ENCODE results near the gene COA1.

DNA sequence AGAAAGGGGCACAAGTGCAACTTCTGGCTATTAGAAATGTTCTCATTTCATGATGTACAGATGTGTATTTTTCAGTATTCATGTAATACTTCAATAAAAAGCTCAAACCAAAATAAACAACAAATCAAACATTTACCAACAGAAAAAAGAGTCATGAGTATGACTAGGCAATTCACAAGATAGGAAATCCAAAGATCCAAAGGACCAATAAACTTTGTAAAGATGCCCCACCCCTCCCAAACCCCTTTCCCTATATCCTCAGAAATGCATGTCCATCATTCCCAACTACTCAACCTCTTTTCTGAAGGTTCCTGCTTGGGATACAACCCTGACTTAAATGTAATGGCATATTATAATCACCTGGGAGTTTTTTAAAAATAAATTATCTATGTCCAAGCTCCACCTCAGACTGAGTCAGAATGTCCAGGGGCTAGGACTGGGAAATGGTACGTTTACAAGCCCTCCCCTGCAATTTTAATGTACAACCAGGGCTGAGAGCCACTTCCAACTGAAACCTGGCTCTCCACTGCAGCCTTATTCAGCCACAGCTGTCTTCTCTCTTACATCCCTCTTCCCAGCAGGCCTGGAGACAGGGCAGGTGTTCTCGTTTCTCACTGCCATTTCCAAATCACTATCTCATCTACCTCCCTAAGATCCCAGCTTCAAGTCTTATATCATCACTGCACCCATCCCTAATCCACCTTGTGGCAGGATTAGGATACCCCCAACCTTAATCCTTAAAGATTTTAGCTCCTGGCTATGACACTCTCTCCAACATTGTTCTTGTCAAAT, 36.5 kb downstream of the COA1 start:
- TF ChIP-seq, protein P1, sequence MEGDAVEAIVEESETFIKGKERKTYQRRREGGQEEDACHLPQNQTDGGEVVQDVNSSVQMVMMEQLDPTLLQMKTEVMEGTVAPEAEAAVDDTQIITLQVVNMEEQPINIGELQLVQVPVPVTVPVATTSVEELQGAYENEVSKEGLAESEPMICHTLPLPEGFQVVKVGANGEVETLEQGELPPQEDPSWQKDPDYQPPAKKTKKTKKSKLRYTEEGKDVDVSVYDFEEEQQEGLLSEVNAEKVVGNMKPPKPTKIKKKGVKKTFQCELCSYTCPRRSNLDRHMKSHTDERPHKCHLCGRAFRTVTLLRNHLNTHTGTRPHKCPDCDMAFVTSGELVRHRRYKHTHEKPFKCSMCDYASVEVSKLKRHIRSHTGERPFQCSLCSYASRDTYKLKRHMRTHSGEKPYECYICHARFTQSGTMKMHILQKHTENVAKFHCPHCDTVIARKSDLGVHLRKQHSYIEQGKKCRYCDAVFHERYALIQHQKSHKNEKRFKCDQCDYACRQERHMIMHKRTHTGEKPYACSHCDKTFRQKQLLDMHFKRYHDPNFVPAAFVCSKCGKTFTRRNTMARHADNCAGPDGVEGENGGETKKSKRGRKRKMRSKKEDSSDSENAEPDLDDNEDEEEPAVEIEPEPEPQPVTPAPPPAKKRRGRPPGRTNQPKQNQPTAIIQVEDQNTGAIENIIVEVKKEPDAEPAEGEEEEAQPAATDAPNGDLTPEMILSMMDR (IDR thresholded peaks at IDR 0.05): no peak
- TF ChIP-seq POLR2AphosphoS5 (IDR thresholded peaks at IDR 0.05; ENCODE audit: low read depth, low read length) (no peak), TCF7L2 (IDR thresholded peaks at IDR 0.05; ENCODE audit: low read depth, low read length) (no peak)
